NCI-H1092 treated with DMSO at 0.1 percent for 48 hours (cell line): ENCODE results near the gene C1QL1.

Experiments used
- DNase-seq: peaks from one replicate; lab custom pipeline; 2025; lab: John Stamatoyannopoulos, UW

The C1QL1 gene

DNA sequence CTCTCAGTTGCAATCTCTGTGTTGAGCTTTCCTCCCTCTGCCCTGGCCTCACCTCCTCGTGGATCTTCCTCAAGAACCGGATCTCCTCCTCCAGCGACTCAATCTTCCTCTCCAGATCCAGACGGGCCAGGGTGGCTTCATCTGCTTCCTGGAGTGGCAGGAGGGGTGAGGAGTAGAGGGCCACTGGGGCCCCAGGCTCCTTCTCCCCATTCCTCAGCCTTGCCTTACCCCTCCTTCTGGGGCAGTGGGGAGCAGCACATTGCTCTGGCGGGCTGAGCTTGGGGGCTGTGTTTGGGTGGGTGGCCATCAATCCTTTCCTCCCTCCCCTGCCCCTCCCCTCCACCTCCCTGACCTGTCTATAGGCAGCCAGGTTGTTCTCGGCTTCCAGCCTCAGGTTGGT lies 54.4 kb downstream of the C1QL1 start:
- DNase-seq = no peak

DNA sequence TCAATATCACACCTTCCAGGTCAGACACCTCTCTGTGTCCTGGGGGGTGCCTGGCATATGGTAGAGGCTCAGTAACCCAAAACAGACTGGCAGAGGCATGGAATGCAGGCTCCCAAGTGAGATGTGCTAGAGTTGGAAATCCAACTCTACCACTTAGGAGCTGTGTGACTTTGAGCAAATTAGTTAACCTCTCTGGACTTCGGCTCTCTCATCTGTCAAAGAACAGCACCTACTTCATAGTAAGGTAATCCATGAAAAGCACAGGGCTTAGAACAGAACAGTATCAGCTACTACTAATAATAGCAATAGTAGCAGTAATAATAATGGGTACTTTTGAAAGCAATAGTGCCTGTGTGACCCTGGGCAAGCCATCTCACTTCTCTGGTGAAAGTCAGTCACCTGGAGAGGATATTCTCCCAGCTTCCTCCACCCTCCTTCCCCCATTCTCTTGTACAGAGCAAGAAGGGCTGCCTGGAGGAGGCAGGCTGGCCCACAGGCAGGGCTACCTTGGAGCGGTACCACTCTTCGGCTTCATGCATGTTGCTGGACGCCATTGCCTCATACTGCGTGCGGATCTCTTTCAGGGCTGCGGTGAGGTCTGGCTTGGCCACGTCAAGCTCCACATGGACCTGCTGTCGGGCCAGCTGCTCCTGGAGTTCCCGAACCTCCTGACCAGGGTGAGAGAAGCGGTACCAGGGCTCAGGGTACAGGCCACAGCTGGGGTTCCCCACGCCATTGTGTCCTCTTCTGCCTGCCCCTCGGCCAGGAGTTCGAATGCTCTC lies 55.1 kb downstream of the C1QL1 start:
- DNase-seq = no peak

GRCh38 chr17:44911133-44912001 lies 56.7 kb downstream of the C1QL1 start:
- DNase-seq = peak; percentile 46

- DNase-seq = no peak
Observed at GRCh38 chr17:44910231-44911106, 57.6 kb downstream of the C1QL1 start.
